G401.6 (cell line): ENCODE data around the gene TMEM196.
"Not testable (repeated sequence)": the region's sequence is repeated elsewhere in the genome, so short reads cannot be mapped to it uniquely, and the experiment has no call there.

Experiments used
- FAIRE-seq: peaks from 2 replicates; lab custom pipeline; 2012; peaks lifted over from hg19 to GRCh38; lab: Jason Lieb, UNC

The TMEM196 gene

GRCh38 chr7:19705663-19706062, 67.8 kb downstream of the TMEM196 start:
- no peak for FAIRE-seq

DNA sequence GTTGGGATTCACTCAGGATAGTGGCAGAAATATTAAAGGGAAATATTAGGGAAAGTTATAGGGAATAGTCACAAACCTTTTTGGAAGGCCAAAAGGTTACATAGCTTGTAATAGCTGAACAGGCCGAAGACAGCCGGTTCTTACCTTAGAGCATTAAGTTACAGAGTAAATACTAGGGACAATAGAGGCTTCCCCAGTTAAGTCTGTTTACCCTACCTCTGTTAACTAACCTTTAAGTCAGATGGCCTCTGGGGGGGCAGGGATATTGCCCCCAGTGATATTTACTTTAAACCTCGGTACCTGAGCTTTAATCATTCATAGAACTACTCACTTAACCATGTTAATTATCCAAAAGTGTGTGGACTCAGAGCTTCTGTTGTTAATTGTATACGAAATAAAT, 71.9 kb downstream of the TMEM196 start:
- no peak for FAIRE-seq

DNA sequence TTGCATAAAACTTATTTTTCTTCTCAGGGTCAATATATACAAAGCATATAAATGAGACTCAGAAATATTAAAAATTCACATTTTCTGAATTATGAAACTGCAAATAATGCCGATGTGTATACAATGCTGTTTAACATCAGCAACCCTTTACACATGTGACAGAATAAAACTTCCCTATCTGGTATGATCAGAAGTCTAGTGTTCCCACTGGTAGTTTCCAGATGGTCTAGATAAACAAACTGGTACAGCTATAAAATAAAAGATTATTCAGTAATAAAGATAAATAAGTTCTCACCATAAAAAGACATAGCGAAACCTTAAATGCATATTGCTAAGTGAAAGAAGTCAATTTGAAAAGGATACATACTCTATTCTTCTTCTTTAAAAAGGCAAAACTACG, 72.5 kb downstream of the TMEM196 start:
- no peak for FAIRE-seq

DNA sequence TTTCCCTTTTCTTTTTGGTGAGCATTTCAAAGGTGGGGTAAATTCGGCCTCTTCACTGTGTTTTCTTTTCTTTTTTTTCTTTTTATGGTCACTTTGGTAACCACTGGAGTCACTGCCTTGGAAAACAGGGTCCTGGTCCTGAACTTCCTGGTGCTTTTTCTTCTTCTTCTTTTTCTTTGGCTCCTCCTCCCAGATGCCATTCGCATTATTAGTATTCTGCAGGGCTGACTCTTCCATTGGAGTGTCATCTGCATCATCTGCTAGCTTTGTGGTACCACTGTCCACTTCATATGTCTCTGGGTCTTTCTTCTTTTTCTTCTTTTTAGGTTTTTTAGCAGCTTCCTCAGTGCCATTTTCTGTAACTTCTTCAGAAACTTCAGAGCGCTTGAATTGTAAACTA, 75.1 kb downstream of the TMEM196 start:
- no peak for FAIRE-seq

DNA sequence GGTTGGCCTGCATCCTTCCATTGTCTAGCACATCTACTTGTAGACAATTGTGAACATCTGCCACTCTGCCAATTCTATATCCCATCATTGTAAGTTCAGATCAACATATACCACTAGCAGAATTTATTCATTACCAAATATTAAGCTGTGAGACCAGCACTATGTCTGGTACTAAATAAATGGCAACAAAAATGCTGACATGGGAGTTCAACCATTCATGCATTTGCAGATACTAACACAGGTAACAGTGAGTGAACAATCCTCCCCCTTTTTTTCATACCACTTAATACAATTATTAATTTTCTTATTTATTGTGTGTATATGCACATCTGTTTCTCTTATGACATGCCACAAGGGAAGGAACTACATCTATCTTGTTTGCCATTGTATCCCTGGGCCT, 76.5 kb downstream of the TMEM196 start:
- no peak for FAIRE-seq

DNA sequence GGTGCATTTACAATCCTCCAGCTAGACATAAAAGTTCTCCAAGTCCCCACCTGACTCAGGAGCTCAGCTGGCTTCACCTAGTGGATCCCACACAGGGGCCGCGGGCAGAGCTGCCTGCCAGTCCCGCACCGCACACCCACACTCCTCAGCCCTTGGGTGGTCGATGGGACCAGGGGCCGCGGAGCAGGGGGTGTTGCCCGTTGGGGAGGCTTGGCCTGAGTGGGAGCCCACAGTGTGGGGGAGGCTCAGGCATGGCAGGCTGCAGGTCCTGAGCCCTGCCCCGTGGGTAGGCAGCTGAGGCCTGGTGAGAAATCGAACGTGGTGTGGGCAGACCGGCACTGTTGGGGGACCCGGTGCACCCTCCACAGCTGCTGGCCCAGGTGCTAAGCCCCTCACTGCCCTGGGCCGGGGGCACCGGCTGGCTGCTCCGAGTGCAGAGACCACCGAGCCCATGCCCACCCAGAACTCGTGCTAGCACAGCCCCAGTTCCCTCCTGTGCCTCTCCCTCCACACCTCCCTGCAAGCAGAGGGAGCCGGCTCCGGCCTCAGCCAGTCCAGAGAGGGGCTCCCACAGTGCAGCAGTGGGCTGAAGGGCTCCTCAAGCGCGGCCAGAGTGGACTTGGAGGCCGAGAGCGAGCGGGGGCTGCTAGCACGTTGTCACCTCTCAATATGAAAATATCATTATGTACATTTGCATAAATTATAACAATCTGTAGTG, 81.1 kb downstream of the TMEM196 start:
- no peak for FAIRE-seq

DNA sequence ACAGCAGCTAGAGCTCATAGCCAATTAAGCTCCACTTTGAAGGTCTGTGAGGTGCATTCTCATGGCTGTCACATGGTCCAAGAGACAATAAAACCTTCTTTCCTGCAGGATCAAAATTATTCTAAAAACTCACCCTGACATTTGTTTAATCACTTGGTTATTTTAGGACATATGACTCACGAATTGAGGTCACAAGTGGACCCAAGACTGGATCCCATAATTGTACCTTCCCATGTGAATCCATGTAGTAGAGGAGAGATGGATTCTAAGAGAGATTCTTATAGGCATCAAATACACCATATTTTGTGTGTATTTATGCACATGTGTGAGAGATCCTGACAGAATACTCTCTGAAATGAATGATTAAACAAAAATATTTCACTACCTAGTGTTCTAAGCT, 82.7 kb downstream of the TMEM196 start:
- FAIRE-seq: no peak

- FAIRE-seq: not testable (repeated sequence)
Observed at GRCh38 chr7:19689130-19689529, 84.3 kb downstream of the TMEM196 start.

DNA sequence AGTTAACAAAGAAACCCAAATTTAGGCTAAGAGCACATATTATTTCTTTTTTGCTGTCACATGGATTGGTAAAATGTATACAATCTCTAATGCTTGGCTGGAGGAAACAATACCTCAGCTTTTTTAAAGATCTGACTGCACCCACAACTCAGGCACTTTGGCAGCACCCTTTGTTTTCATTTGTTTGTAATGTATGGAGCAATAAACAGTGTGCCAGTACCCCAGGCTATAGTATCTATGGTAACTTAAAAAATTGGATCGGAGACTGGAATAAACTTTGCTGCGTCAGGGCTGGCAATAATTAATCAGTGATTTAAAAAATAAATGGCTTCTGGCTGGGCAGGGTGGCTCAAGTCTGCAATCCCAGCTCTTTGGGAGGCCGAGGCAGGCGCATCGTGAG, 91.8 kb downstream of the TMEM196 start:
- no peak for FAIRE-seq

GRCh38 chr7:19677180-19677579, 96.2 kb downstream of the TMEM196 start:
- FAIRE-seq: no peak

- no peak for FAIRE-seq
Observed at GRCh38 chr7:19675816-19676215, 97.6 kb downstream of the TMEM196 start.

DNA sequence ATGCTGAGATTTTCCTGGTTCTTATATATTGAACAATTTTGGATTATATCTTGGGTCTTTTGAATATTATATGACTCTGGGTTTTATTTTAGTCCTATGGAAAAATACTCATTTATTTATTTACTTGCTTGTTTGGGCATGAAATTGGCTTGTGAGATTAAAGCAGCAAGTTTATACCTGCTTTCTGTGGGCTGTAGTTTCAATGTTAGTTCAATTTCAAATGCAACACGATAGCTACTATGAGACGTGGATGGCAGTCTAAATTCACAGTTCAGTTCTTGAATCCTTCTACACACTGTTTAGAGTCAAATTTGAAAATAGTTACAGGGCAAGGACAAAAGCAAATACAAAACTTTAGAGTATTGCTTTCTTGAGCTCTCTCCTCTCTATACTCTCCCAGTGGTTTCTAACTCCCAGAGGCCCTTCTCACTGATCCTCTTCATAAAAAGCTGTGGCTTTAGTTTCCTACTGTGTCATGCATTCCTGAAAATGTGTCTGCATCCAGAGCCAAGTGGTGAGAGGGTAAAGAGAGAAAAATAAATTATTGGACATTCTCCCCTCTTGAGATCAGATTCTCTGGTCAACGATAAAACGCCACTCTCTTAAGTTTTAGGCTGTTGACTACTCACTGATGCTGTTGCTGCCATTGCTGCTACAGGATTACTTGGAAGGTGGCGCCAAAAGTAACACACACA, 99.0 kb downstream of the TMEM196 start:
- no peak for FAIRE-seq

DNA sequence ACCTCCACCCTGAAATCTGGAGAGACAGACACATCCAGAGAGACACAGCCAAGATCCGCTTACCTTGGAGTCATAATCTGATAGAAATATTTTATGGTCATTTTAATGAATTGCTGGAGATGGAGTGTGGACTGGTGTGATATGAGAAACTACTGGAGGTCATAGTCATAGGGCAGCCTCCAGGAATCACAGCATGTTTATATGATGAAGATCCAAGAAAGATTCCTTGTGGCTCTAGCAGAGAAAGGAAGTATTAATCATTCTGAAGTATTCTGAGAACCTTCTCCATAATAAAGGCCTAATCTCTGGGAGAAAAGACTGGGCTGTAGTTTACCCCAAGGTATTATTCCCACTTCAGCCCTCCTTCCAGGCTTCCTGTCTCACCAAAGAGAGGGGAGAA, 102.6 kb downstream of the TMEM196 start:
- FAIRE-seq: no peak
